HG03139 (cell line): Measurements from ENCODE around the gene CCR7.
"Not testable (repeated sequence)": the region's sequence is repeated elsewhere in the genome, so short reads cannot be mapped to it uniquely, and the experiment has no call there.

Experiments
- ATAC-seq: cut with Tn5 transposase; IDR thresholded peaks from one replicate; pipeline ENCODE4 v1.9.1; 2021; ENCODE audit not compliant: unreplicated experiment

Gene CCR7

DNA sequence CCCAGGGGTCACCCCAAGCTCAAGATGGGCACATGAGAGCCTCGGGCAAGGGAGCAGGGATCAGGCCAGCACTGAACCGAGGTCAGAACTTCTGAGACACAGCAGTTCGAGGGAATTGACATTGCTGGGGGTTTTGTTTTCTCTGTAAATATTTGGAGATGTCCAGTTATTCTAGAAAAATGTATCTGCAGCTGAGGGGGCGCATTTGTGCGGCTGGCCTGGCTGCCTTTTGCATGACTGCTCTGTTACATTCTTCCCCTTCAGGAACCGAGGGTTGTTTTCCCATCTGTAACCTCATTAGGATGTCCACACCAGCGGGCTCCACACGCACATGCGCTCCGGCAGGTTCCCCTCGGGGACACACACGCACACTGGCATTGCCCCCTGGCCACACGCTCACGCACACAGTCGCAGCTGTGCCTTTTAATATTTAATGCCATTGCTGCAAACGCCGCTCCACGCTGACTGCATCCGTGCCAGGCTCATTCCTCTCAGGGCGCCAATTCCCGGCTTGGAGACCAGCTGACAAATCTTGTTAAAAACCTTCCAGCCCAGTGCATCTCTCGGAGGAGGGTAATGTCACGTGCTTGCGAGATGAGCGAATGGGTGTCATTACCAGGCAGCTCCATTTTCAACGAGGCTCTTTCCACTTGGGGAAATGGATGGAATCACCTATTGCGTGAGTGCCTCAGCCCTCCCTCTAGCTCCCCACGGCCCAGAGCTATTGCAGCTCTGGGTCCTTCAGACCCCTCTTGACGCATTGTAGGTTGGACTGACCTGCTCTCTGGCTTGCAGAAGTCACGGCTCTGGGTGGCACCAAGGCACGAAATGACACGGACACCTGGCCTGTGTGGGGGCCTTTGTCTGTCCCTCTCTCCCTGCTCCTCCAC lies 13.1 kb downstream of the CCR7 start:
- no peak for ATAC-seq

DNA sequence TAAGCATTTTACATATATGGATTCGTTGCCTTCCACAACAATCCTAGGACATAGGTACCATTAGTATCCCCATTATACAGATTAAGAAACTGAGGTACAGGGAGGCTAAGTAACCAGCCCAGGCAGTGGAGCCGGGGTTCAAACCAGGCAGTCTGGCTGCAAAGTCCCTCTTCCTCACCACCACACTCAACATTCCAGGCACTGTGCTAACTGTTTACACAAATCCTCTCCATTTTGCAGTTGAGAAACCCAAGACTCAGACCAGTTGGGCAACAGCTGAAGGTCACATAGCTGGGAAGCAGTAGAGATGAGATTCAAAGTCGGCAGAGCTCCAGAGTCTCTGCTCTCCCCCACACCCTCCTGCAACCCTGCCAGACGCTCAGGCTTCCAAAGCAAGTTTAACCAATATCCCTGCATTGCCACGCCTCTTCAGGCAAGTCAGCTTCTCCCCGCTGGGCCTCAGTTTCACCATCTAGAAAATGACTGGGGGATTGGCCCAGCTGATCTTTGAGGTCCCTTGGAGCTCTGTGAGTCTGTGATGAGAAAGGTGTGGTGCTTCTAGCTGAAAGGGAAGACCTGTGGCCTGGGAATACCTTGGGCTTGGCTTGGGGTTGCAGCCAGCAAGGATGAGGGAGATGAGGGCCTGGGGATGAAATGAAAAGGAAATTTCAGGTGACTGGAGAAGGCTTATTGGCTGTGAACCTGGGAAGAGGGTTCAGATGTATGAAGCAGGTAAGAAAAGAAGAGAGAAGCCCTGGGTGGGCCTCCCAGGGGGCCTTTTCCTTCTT lies 14.0 kb downstream of the CCR7 start:
- ATAC-seq = no peak

GRCh38 chr17:40550608-40551007 lies 14.7 kb downstream of the CCR7 start:
- ATAC-seq = no peak

DNA sequence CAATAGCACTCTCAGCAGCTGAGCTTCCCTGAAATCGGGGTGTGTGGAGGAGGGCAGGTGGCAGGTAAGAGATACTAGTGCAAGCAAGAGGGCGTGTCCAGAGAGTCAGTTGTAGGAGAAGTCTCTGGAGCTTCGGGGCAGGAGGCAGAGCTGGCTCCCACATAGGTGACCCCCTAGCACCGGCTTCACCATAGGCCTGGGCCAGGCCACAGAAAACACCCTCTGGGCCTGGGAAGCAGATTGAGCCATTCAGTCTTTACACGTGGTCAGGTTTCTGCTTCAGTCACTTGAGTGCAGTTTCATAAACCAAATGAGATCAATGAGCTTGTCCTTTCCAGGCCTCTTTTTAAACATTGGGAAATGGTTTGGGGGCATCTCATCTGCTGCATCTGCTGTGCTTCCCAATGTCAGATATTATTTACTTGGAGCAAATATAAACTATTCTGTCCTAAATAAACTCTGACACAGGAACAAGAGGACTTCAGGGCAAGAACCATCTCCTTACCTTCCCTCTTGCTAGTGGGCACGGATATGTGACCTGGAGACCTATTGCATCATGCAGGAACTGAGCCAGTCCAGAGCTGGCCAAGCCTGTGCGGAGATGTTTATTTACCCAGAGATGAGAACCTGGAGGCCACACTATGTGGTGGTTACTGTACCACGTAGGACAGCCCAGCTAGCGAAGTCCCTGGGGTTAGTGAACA lies 16.1 kb downstream of the CCR7 start:
- ATAC-seq = no peak

GRCh38 chr17:40548491-40548981 lies 16.7 kb downstream of the CCR7 start:
- no peak for ATAC-seq

- ATAC-seq = no peak
Measured at GRCh38 chr17:40547785-40548478, 17.3 kb downstream of the CCR7 start.

- no peak for ATAC-seq
Measured at GRCh38 chr17:40547079-40547784, 18.0 kb downstream of the CCR7 start.

DNA sequence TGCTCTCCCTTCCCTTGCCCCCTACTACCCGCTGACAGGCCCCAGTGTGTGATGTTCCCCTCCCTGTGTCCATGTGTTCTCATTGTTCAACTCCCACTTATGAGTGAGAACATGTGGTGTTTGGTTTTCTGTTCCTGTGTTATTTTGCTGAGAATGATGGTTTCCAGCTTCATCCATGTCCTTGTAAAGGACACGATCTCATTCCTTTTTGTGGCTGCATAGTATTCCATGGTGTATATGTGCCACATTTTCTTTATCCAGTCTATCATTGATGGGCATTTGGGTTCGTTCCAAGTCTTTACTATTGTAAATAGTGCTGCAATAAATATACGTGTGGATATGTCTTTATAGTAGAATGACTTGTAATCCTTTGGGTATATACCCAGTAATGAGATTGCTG lies 18.8 kb downstream of the CCR7 start:
- ATAC-seq = not testable (repeated sequence)

- ATAC-seq = no peak
Measured at GRCh38 chr17:40545660-40546059, 19.6 kb downstream of the CCR7 start.

GRCh38 chr17:40542558-40543411 lies 22.5 kb downstream of the CCR7 start:
- no peak for ATAC-seq

DNA sequence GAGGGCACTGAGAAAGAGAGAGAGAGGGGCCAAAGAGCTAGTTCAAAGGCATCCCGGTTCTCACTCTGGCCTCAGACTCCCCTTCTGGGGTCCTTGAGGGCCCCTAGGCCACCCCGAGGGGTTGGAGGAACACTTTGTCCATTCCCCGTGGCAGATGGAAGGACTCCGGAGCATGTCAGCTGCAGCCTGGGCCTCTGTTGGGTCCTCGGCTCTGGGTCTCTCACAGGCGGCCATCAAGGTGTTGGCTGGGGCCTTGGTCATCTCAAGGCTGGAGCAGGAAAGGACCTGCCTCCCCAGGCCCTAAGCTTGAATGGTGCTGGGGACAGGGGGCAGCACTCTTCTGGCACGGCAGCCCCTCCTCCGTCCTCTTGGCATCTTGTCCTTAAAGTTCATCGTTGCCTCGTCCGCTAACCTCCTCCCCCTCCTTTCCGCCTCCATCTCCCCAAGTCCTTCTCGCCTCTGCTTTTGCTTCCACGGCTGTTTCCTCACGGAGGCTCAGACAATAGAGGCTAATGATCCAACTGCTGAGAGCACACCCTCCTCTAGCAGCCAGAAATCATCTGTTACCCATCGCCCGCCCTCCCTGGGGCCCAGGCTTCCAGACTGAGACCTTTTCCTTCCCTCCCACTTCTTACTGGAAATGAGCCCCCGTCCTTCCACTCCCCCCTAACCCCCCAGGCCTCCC lies 23.3 kb downstream of the CCR7 start:
- ATAC-seq = no peak

DNA sequence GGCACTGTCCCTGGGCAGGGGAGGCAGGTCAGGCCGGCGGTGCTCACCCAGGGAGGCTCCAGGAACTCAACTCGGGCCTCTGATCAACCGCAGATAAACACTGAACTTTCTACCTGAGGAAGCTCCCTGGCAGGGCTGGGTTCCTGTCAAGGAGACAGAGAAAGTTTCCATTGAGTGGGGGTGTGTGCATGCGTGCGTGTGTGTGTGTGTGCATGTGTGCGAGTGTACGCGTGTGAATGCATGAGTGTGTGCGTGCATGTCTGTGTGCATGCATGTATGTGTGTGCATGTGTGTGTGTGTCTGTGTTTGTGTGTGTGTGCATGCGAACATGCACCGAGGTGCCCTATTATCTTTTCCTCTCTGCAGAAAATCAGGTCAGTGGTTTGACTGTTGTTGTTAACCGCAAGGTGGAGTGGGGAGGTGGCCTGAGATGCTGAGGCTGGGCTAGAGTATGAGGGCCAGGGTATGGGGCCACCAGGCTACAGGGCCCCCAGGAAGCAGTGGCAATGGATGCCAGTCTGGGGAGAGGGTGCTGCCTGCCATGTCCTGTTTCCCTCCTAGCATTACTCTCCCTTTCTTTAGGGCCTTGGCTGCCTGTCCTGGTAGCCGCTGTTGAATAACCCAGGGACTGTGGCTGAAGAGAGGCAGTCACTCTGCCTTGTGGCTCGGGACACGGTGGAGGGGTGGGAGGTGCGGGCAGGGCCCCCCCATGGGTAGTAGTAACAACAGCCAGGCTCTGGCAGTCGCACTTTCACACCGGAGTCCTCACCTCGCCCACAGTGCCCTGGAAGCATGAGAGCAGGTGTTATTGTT lies 24.0 kb downstream of the CCR7 start:
- ATAC-seq = no peak

DNA sequence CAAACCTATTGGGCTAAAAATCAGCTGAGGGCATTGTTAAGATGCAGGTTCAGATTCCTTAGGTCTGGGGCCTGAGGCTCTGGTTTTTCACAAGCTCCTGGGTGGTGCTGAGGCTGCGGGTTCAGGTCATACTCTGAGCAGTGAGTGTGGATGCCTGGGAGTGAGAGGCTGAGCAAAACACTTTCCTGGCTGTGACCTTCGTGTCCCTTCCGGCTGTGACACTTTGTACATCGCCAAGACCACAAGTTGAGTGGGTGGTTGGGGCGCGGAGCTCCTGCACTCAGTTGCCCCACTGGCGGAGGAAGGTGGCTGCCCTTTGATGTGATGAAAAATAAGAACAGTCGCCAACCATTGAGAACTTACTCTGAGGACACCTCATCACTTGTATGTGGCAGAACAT lies 24.8 kb downstream of the CCR7 start:
- ATAC-seq = no peak

DNA sequence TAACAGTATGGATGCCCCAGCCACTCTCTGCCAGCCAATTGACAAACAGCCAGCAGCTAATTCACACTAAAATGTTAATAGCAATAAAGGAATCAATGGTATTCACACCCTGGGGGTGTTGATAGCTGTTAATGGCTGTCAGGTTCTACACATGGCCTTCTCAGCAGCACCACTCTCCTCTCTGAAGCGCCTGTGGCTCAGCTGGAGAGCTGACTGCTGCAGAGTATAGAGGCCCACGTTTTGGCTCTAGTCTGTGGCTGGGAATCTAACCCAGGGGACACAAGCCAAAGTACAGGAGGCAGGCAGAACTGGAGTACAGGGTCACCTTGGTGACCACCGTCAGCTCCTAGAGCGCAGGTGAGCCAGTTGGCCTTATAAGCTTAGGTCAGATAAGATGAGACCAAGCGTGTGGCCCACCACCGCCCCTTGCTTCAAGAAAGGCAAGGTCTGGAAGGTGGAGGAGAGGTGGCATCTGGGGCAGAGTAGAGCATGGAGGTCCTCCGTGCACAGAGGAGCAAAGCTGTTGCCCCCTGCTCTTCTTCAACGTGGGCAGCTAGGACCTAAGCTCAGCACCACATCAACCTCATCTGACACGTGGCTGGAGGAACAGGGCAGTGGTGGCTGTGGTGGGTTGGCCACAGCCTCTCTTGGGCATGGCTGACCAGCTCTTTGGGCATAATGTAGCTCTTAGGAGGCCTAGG lies 25.4 kb downstream of the CCR7 start:
- no peak for ATAC-seq

GRCh38 chr17:40538936-40539705 lies 26.2 kb downstream of the CCR7 start:
- no peak for ATAC-seq
